Esophagus muscularis mucosa (tissue), 4 donors: ENCODE measurements around the gene EDIL3.

Experiments
- EP300 ChIP-seq: sonication (generic); formaldehyde crosslinking; IDR thresholded peaks from one replicate; pipeline ENCODE4 v1.6.1; 2017; ENCODE audit warnings: antibody characterized with exemption
- POLR2A ChIP-seq: fragments of 450-650 bp; IDR thresholded peaks from one replicate; pipeline ENCODE4 v1.6.1; 2017; ENCODE audit warnings: antibody characterized with exemption, moderate library complexity, mild to moderate bottlenecking, low read depth
- TF ChIP-seq, protein P1 (sequence below), 3 experiments: fragments of 200-600 bp in 2 of 3; fragments of 450-650 bp in 1 of 3; sonication (generic) in 2 of 3; IDR thresholded peaks; one replicate each; pipeline ENCODE4 v1.5.1; 2017 to 2019; ENCODE audit warnings: antibody characterized with exemption in 3 of 3, mild to moderate bottlenecking in 2 of 3, moderate library complexity in 1 of 3

DNA sequence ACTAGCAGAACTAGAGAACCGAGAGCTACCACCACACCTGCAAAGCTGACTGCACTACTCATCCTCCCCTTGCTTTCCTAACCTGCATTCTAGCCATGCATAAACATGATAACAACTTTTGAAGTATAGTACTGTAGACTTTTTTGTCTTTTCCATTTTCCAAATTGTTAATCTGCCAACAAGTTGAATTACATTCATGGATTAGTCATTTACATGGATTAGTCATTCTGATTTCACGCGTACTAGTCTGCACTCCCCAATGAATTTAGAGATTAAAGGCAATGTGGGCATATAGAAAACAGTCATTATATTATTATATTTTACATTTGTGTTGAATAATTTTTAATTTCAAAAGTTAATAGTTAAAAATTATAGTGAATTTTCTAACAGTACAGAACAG lies 81.4 kb downstream of the EDIL3 start:
- TF ChIP-seq, protein P1, sequence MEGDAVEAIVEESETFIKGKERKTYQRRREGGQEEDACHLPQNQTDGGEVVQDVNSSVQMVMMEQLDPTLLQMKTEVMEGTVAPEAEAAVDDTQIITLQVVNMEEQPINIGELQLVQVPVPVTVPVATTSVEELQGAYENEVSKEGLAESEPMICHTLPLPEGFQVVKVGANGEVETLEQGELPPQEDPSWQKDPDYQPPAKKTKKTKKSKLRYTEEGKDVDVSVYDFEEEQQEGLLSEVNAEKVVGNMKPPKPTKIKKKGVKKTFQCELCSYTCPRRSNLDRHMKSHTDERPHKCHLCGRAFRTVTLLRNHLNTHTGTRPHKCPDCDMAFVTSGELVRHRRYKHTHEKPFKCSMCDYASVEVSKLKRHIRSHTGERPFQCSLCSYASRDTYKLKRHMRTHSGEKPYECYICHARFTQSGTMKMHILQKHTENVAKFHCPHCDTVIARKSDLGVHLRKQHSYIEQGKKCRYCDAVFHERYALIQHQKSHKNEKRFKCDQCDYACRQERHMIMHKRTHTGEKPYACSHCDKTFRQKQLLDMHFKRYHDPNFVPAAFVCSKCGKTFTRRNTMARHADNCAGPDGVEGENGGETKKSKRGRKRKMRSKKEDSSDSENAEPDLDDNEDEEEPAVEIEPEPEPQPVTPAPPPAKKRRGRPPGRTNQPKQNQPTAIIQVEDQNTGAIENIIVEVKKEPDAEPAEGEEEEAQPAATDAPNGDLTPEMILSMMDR (IDR thresholded peaks at IDR 0.05), result no peak
- TF ChIP-seq EP300 (no peak), POLR2A (no peak)
